ENCODE results near the gene CDC14B.

- TF ChIP-seq EP300 (IDR thresholded peaks at IDR 0.05; ENCODE audit: borderline replicate concordance): no peak
- no peak for TF ChIP-seq REST (IDR thresholded peaks at IDR 0.05; ENCODE audit: low read depth)
Observed at GRCh38 chr9:96654450-96655197, 35.0 kb upstream of the CDC14B start.
